HG03196 (cell line): ENCODE measurements around the gene STOM.

ENCODE experiments used
- ATAC-seq: cut with Tn5 transposase; IDR thresholded peaks from one replicate; pipeline ENCODE4 v1.9.1; 2021; ENCODE audit not compliant: unreplicated experiment

STOM gene

DNA sequence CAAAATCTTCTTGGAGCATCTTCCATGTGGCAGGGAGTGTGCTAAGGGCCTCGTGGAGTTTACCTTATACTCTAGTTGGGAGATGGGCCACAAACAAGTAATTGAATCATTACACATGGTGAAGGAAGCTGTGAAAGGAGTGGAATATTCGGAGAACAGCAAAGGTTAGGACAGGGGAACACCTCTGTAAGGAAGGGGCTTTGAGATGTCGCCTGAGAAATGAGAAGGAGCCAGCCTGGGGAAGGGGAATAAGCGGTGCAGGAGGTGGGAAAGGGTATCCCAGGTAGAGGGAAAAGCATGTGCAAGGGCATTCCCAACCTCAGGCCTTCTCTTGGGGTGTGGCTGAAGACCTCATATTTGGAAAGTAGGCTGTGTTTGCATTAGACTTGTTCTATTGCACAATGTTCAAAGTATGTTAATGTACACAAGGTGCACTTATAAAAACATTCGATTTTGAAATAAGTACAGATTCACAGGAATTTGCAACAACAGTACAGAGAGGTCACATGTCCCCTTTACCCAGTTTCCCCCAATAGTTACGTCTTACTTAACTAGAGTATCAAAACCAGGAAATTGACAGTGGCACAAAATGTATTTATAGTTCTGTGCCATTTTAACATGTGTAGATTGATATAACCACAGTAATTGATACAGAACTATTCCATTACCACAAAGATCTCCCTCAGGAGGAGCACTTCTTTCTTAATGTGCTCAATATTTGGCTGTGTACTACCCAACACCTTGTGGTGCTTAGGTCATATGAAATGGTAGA, 2.4 kb upstream of the STOM start:
- no peak for ATAC-seq

DNA sequence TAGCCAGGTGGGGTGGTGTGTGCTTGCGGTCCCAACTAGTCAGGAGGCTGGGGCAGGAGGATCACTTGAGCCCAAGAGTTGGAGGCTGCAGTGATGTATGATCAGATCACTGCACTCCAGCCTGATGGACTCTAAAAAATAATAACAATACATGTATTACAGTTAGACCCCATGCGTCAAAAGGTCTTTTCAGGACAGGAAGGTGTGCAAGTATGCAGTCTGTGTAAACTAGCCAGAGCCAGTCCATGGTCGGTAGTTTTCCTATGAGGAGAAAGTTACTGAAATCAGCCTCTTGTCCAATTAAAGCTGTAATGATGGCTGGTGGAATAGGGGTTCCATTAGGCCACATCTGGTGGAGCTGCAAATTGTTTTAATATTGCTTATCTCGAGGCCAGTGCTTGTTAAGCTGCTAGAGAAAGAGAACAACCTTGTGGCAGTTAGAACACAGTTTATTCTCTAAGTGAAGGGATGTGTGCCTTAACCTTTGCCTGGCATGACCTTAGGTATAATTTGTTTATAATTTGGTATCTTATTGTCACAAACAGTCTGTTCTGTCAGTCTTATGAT, 1.5 kb upstream of the STOM start:
- no peak for ATAC-seq

DNA sequence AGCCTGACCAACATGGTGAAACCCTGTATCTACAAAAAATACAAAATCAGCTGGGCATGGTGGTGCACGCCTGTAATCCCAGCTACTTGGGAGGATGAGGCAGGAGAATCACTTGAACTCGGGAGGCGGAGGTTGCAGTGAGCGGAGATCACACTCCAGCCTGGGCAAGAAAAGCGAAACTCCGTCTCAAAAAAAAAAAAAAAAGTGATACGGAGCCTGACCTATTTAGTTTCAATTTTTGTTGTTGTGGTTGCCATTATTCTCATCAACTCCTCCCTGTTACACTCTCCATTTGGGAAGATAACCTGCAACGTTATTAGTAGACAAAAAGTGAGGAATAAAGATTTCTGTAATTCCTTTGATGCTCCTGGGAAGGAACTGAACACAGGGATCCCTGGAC, 1.3 kb downstream of the STOM start:
- ATAC-seq, result no peak

DNA sequence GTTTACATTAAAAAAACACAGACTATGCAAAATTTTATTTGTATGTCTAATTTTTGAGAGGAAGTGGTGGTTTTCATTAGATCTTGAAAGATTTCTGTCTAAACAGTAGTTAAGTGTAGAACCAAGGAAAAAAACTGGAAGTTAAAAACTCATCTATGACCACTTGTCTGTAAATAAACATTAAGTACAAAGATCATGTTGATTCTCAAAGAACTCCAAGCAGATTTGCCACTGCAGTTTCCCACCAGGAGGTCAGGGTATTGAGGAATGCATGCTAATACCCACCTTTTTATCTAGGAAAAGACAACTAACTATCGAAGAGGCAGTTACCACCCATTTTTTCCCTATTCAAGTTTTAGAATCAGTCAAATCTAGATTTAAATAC, 1.9 kb downstream of the STOM start:
- no peak for ATAC-seq

DNA sequence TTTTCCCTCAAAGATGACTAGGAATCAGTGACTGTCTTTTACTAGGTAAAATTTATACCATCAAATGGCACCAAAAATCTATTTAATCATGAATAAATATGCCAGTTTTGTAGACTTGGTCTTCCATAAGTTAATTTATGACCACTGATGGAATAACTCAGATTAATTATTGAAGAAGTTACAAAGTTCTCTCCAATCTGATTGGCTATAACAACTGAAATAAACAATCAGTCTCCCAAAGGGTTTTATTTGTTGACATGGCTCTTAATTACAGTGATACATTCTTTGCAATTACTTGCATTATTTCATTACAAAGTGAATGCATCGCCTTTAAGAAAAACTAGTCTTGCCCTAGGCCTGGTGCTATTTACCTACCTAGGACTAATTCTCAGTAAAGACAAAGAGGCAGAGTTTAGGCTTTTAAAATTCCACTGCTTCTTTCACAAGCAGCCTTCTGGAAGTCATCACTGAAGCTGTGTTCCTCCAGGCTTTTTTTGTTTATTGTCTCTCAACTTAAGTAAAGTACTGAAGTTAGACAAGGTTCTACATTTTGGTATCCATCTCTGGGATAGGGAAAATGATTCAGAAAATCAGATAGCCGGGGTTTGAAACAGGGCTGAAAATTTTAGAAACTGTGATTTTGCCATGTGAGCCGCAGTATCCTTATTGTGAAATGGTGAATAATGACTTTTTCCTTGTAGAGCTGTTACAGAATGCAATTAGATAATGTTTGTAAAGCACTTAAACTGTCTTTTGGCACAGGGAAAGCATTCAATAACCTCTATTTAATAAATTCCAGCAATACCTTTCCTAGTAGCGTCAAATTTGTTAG, 2.5 kb downstream of the STOM start:
- no peak for ATAC-seq

DNA sequence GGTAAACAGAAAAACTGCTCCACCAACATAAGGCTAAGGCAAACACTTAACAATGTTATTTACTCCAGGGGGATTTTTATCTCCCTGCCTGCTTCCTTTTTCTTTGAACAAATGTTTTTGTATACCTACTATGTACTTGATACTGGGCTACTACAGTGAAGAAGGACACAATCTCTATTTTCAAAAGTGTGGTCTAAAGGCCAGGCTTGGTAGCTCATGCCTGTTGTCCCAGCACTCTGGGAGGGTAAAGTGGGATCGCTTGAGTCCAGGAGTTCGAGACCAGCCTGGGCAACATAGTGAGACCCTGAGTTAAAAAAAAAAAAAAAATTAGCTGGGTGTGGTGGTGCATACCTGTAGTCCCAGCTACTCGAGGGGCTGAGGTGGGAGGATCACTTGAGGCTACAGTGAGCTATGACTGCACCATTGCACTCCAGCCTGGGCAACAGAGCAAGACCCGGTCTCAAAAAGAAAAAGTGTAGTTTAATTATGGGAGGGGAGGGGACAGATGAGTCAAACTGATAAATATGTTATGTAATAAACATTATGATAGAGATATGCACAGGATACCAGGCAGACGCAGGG, 3.3 kb downstream of the STOM start:
- ATAC-seq, result no peak

DNA sequence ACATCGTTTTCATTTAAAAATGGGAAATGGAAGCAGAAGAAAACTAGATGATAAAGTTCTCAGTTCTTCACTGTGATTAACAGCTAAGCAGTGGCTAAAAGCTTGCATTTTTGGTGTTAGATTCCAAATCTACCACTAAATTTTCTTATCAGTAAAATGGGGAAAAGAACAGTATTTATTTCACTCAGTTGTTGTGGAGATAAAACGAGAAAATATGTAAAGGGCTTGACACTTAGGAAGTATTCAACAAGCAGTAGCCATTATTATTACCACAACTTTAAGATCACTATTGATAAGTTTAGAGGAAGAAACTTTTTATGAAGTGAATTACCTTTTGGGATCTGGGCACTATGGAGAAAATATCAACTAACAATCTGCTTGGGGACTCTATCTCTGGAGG, 4.5 kb downstream of the STOM start:
- no peak for ATAC-seq

DNA sequence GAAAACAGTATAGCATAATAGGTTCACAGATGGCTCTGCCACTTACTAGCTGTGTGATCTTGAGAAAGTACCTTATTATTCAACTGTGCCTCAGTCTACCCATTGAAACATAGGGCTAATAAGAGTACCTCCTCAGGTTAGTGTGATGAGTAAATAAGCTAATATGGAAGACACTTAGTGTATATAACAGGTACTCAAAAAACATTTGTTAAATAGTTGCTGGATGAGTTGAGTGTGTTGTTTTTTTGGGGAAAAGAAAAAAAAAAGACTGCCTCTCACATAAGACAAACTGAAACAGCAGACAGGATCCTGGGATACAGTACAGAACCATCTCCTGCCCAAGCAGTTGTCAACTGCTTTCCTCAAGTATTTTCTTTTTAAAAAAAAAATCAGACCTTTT, 5.2 kb downstream of the STOM start:
- ATAC-seq, result no peak

DNA sequence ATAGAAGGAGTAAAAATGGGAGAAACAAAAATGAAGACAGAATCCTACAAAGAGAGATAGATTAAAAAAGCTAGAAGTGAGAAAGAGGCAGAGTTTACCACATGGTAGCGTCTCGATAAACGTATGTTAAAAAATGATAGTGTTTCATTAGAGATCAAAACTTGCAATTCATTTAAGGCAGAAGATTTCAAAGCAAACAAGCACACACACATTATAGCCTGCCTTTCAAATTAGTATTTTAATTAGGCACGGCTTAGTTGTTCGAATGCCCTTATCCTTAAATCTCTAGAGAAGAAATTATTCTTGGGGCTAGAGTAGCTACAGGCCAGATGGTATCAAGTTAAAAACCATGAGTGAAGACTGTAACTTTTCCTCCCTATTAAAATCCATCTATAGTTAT, 6.0 kb downstream of the STOM start:
- ATAC-seq, result no peak

DNA sequence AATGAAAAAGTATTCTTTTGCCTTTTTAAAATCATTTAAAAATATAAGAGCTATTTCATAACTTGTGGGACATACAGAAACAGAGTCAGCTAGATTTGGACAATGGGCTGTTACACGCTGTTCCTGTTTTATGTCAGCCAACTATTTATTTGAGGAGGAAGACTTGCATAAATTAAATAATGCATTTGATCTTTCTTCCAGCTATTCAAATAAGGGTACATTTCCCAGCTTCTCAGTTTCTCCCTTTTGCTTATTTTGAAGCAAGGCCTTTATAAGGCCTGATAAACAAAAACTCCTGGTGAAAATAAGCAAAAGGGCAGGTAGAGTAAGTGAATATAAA, 6.5 kb downstream of the STOM start:
- no peak for ATAC-seq

DNA sequence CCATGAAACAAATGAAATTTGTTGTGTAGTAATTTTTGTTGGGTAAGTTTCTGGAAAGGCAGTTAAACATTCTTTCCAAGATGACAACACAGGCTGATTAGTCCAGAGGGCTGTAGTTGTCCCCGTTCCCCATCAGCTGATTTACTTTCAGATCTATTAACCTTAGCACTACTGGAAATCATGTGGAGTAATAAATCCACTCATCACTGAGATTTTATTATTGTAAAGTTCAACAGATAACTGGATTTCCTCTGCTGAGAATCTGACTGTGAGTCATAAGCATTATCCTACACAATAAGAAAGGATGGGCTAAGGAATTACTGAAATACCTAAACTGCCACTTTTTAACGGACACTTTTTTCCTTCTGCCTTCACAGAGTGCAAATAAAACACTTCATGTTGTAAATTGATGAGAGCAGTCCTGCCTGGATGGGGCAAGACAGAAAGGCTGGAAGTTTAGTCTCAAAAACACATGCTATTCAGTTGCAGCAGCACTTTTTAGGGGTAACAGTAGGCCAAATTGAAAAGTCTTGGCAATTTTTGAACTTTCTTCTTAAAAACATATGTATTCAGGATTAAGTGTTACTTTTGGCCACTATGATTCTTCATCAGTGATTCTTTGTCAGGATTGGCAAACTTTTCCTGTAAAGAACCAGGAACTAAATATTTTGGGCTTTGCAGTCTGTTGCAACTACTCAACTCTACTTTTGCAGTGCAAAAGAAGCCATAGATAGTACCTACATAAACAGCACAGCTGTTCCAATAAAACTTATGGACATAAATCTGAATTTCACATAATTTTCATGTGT, 7.0 kb downstream of the STOM start:
- ATAC-seq, result no peak

DNA sequence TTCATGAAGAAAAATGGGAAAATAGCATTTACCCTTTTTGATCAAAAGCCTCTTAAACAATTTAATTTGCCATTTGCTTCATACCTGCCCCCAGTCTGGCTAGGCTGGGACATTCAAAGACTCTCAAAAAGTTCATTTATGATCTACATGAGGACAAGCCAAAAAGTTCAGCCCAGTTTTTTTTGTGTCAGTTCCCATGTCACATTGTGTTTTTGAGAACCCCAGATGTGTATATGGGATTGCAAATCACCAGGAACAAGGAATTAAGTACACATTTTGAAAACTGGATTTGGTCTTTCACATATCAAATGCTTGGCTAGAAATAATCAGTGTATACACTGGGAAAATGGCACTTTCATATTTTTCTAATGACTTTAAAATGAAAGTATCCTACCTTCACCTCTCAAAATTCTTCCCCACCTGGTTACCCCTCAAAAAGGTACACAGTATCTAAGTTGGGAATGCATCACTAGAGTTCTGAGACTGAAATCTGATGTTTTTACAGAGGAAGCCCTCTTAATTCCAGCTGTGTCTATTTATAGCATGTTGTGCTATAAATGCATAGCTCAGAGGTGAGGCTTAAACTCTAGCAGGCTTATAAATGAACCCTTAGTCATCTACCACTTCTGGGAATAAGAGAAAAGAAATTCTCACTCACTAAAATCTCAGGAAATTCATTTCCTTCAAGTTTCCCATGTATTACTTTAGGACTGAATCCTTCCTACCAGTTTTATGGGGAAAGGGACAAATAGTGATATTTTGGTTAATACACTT, 9.3 kb downstream of the STOM start:
- no peak for ATAC-seq

DNA sequence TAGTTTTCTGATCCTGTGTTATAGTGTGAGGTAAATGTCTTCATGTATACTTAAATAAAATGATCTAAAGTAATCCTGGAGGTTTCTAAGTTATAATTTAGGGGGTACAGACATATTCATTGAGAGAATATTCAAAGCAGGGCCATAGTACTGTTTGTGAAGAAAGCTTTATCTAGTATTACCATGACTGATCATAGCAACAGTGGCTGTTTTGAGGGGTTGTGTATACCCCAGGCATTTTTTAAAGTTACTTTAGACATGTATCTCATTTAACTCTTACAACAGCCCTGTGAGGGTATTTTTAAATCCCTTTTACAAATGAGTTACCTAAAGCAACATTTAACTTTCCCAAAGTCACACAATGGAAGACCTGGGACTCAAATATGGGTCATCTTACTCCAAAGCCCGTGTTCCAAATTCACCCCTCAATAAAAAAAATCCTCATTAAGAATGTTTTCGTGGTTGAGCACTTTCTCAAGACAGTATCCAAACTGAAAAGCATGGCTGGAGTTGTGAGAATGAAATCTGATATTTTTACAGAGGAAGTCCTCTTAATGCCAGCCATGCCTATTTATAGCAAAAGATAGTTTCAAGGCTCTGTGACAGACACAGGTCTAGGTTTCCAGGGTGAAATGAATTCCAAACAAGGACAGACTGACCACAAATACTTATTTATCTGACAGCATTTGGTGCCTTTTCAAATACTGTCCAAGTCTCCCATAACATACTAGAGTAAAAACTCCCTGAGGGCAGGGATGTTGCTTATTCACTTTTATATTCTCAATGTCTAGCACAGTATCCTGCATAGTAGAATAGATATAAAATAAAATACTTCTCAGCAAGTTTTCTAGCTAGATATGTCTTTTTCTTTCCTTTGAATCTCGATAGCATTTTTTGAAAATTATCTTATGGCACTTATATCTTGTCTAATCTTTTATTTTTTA, 10.4 kb downstream of the STOM start:
- no peak for ATAC-seq

DNA sequence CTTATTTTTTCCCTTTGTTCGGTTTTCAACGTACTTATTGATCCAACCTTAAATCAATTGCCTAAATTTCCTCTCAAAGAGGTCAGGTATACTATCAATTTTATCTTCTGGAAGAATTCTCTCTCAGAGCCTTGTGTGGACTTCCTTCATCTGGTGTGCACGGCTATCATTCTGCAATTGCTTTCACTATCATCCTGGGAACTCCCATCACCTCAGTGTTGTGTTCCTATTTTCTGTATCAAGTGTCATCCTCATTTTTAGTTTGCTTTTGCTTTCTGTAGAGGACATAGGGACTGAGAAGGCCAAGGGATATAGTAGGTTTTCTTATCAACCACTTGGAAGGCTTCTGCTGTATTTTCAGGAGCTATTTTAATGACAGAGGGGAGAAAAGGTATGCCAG, 11.3 kb downstream of the STOM start:
- no peak for ATAC-seq

DNA sequence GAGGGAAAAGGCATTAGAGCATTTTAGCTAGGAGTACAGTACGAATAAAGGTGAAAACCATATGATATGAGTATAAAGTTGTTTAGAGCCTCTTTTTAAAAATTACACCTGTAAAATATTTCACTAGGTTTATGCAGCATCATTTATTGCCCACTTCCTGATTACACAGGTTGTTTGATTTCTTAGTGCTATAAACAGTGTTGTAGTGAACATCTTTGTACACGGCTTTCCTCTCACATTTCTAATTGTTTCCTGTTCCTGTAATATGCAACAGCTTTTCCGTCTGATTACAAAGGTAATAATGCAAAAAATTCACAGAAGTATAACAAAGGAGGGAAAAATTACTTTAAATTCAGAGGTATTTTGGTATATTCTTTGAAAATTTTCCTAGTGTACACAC, 13.0 kb downstream of the STOM start:
- no peak for ATAC-seq

DNA sequence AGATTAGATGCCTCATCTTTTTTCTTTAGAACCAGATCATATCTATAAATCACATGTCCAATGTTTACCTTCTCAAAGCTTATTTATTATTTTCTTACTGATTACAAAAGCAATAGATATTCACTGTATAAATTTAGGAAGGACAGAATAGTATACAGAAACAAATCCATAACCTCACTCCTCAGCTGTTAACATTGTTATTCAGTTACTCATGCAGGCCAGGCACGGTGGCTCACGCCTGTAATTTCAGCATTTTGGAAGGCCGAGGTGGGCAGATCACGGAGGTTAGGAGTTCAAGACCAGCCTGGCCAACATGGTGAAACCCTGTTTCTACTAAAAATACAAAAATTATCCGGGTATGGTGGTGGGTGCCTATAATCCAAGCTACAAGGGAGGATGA, 15.3 kb downstream of the STOM start:
- ATAC-seq, result no peak

DNA sequence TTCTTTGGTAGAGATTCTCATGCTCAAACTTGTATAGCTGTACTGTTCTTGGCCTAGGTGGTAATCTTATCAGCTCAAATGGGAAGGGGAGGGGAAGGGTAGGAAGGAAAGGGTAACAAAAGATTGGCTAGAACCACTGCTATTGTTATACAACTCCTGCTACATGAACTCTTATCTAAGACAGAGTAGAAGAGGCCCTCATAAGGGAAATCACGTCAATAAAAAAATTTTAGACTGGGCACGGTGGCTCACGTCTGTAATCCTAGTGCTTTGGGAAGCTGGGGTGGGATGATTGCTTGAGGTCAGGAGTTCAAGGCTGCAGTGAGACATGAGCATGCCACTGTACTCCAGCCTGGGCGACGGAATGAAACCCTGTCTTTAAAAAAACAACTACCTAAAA, 15.9 kb downstream of the STOM start:
- ATAC-seq, result no peak

DNA sequence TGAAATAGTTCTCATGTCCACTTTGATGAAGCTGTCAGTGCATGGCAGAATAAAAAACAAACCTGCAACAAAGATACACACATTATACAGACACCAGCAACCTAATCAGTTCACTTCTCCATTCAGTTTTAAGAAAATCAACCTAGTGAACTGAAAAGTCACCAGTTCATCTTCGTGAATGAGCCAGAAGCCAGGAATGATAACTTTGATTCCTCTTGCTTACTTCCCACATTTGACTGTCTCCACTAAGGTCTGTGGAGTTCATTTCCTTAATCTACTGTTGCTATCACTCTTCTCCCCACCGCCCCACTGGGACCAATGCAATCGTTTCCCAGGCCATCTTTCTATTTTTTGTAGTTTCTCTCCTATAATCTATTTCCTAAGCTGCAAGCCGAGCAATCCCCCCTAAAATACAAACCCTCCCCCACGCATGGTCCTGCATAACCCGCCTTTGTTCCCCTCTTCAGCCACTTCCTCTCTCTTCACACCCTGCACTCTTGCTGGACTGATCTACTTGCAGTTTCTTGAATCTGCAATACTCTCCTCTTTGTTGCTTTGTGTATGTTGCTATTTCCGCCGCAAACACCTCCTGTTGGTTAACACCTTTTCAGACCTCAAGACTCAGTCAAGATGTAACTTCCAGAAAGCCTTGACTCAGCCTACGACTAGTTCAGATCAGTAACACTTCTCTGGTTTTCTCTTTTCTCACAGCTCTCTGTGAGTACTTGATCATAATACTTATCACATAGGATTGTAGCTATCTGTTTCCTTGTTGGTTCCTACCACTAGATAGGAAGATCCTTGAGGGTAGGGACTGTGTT, 16.6 kb downstream of the STOM start:
- ATAC-seq, result peak; percentile 94
